Measurements from ENCODE around the gene COLQ.

Gene COLQ

GRCh38 chr3:15520804-15521572, 518 bp downstream of the COLQ start:
- H3K27ac ChIP-seq (ENCODE audit: low read depth, low read length) = no peak overlapping the region
- H3K9me3 ChIP-seq (ENCODE audit: control insufficient read depth, insufficient read depth, low read depth, low read length) = no peaks in the 10 kb centered on the region
- H3K9ac ChIP-seq (ENCODE audit: low read length) = no peak overlapping the region
- peaks cover 14% of the 10 kb centered on the region for H3K4me1 ChIP-seq (ENCODE audit: control insufficient read depth, insufficient read depth, low read length)
- 0 out of 2 replicates have a peak overlapping the region, but pooled peaks have one; percentile 0 for H3K4me3 ChIP-seq (ENCODE audit: low read depth, low read length)
- H3K36me3 ChIP-seq (ENCODE audit: control insufficient read depth, insufficient read depth, low read length) = no peaks in the 10 kb centered on the region
- H3K27me3 ChIP-seq (ENCODE audit: control insufficient read depth, insufficient read depth, low read length) = no peaks in the 10 kb centered on the region

- H3K4me3 ChIP-seq (ENCODE audit: low read depth, low read length) = no peak overlapping the region
- no peak overlapping the region for H3K27ac ChIP-seq (ENCODE audit: low read depth, low read length)
- no peak overlapping the region for H3K9ac ChIP-seq (ENCODE audit: low read length)
- H3K4me1 ChIP-seq (ENCODE audit: control insufficient read depth, insufficient read depth, low read length) = peaks cover 14% of the 10 kb centered on the region
- no peaks in the 10 kb centered on the region for H3K27me3 ChIP-seq (ENCODE audit: control insufficient read depth, insufficient read depth, low read length)
- no peaks in the 10 kb centered on the region for H3K36me3 ChIP-seq (ENCODE audit: control insufficient read depth, insufficient read depth, low read length)
- H3K9me3 ChIP-seq (ENCODE audit: control insufficient read depth, insufficient read depth, low read depth, low read length) = no peaks in the 10 kb centered on the region
Measured at GRCh38 chr3:15520185-15520584, 1.3 kb downstream of the COLQ start.

- H3K9ac ChIP-seq (ENCODE audit: low read length) = no peak overlapping the region
- H3K4me3 ChIP-seq (ENCODE audit: low read depth, low read length) = no peak overlapping the region
- no peaks in the 10 kb centered on the region for H3K36me3 ChIP-seq (ENCODE audit: control insufficient read depth, insufficient read depth, low read length)
- H3K27me3 ChIP-seq (ENCODE audit: control insufficient read depth, insufficient read depth, low read length) = no peaks in the 10 kb centered on the region
- H3K9me3 ChIP-seq (ENCODE audit: control insufficient read depth, insufficient read depth, low read depth, low read length) = no peaks in the 10 kb centered on the region
- H3K4me1 ChIP-seq (ENCODE audit: control insufficient read depth, insufficient read depth, low read length) = peaks cover 14% of the 10 kb centered on the region
- H3K27ac ChIP-seq (ENCODE audit: low read depth, low read length) = no peak overlapping the region
Measured at GRCh38 chr3:15519096-15519495, 2.4 kb downstream of the COLQ start.

- Histone ChIP-seq H3K27me3 (ENCODE audit: control insufficient read depth, insufficient read depth, low read length) (no peaks in the 10 kb centered on the region), H3K36me3 (ENCODE audit: control insufficient read depth, insufficient read depth, low read length) (no peaks in the 10 kb centered on the region), H3K9me3 (ENCODE audit: control insufficient read depth, insufficient read depth, low read depth, low read length) (no peaks in the 10 kb centered on the region), H3K9ac (ENCODE audit: low read length) (no peak overlapping the region), H3K27ac (ENCODE audit: low read depth, low read length) (no peak overlapping the region), H3K4me3 (ENCODE audit: low read depth, low read length) (no peak overlapping the region), H3K4me1 (ENCODE audit: control insufficient read depth, insufficient read depth, low read length) (no peaks in the 10 kb centered on the region)
Measured at GRCh38 chr3:15514663-15515340, 6.7 kb downstream of the COLQ start.

GRCh38 chr3:15513810-15514662, 7.5 kb downstream of the COLQ start:
- Histone ChIP-seq H3K4me1 (ENCODE audit: control insufficient read depth, insufficient read depth, low read length) (no peaks in the 10 kb centered on the region), H3K9ac (ENCODE audit: low read length) (no peak overlapping the region), H3K27me3 (ENCODE audit: control insufficient read depth, insufficient read depth, low read length) (no peaks in the 10 kb centered on the region), H3K4me3 (ENCODE audit: low read depth, low read length) (no peak overlapping the region), H3K36me3 (ENCODE audit: control insufficient read depth, insufficient read depth, low read length) (no peaks in the 10 kb centered on the region), H3K27ac (ENCODE audit: low read depth, low read length) (no peak overlapping the region), H3K9me3 (ENCODE audit: control insufficient read depth, insufficient read depth, low read depth, low read length) (no peaks in the 10 kb centered on the region)

- H3K4me1 ChIP-seq (ENCODE audit: control insufficient read depth, insufficient read depth, low read length) = no peaks in the 10 kb centered on the region
- H3K9ac ChIP-seq (ENCODE audit: low read length) = no peak overlapping the region
- no peak overlapping the region for H3K4me3 ChIP-seq (ENCODE audit: low read depth, low read length)
- no peaks in the 10 kb centered on the region for H3K9me3 ChIP-seq (ENCODE audit: control insufficient read depth, insufficient read depth, low read depth, low read length)
- no peaks in the 10 kb centered on the region for H3K36me3 ChIP-seq (ENCODE audit: control insufficient read depth, insufficient read depth, low read length)
- no peak overlapping the region for H3K27ac ChIP-seq (ENCODE audit: low read depth, low read length)
- no peaks in the 10 kb centered on the region for H3K27me3 ChIP-seq (ENCODE audit: control insufficient read depth, insufficient read depth, low read length)
Measured at GRCh38 chr3:15513116-15513515, 8.4 kb downstream of the COLQ start.

GRCh38 chr3:15512166-15512565, 9.3 kb downstream of the COLQ start:
- H3K4me1 ChIP-seq (ENCODE audit: control insufficient read depth, insufficient read depth, low read length) = no peaks in the 10 kb centered on the region
- H3K9ac ChIP-seq (ENCODE audit: low read length) = no peak overlapping the region
- no peak overlapping the region for H3K27ac ChIP-seq (ENCODE audit: low read depth, low read length)
- no peaks in the 10 kb centered on the region for H3K36me3 ChIP-seq (ENCODE audit: control insufficient read depth, insufficient read depth, low read length)
- no peaks in the 10 kb centered on the region for H3K27me3 ChIP-seq (ENCODE audit: control insufficient read depth, insufficient read depth, low read length)
- H3K9me3 ChIP-seq (ENCODE audit: control insufficient read depth, insufficient read depth, low read depth, low read length) = no peaks in the 10 kb centered on the region
- no peak overlapping the region for H3K4me3 ChIP-seq (ENCODE audit: low read depth, low read length)

- Histone ChIP-seq H3K27me3 (ENCODE audit: control insufficient read depth, insufficient read depth, low read length) (no peaks in the 10 kb centered on the region), H3K4me3 (ENCODE audit: low read depth, low read length) (no peak overlapping the region), H3K27ac (ENCODE audit: low read depth, low read length) (no peak overlapping the region), H3K9ac (ENCODE audit: low read length) (no peak overlapping the region), H3K4me1 (ENCODE audit: control insufficient read depth, insufficient read depth, low read length) (no peaks in the 10 kb centered on the region), H3K9me3 (ENCODE audit: control insufficient read depth, insufficient read depth, low read depth, low read length) (no peaks in the 10 kb centered on the region), H3K36me3 (ENCODE audit: control insufficient read depth, insufficient read depth, low read length) (no peaks in the 10 kb centered on the region)
Measured at GRCh38 chr3:15511156-15511555, 10.3 kb downstream of the COLQ start.

GRCh38 chr3:15510493-15510892, 11.0 kb downstream of the COLQ start:
- Histone ChIP-seq H3K36me3 (ENCODE audit: control insufficient read depth, insufficient read depth, low read length) (no peaks in the 10 kb centered on the region), H3K4me1 (ENCODE audit: control insufficient read depth, insufficient read depth, low read length) (no peaks in the 10 kb centered on the region), H3K9me3 (ENCODE audit: control insufficient read depth, insufficient read depth, low read depth, low read length) (no peaks in the 10 kb centered on the region), H3K9ac (ENCODE audit: low read length) (no peak overlapping the region), H3K27ac (ENCODE audit: low read depth, low read length) (no peak overlapping the region), H3K27me3 (ENCODE audit: control insufficient read depth, insufficient read depth, low read length) (no peaks in the 10 kb centered on the region), H3K4me3 (ENCODE audit: low read depth, low read length) (no peak overlapping the region)

GRCh38 chr3:15506571-15506970, 14.9 kb downstream of the COLQ start:
- Histone ChIP-seq H3K4me1 (ENCODE audit: control insufficient read depth, insufficient read depth, low read length) (no peaks in the 10 kb centered on the region), H3K36me3 (ENCODE audit: control insufficient read depth, insufficient read depth, low read length) (no peaks in the 10 kb centered on the region), H3K27ac (ENCODE audit: low read depth, low read length) (no peak overlapping the region), H3K27me3 (ENCODE audit: control insufficient read depth, insufficient read depth, low read length) (no peaks in the 10 kb centered on the region), H3K9me3 (ENCODE audit: control insufficient read depth, insufficient read depth, low read depth, low read length) (no peaks in the 10 kb centered on the region), H3K4me3 (ENCODE audit: low read depth, low read length) (no peak overlapping the region), H3K9ac (ENCODE audit: low read length) (no peak overlapping the region)

All from HUES6 (cell line).